PC-3 (cell line): ENCODE measurements around the gene ZNF831. TPM values are rescaled to one million over a fixed set of nuclear protein-coding genes. Genes with fewer than 3 reads are reported as not detected.

Experiments used
- ATAC-seq: fragments of 200-7000 bp; cut with Tn5 transposase; 2 replicates; pipeline ENCODE4 v1.9.1; 2020; ENCODE audit warnings: mild to moderate bottlenecking, moderate library complexity
- BruUV-seq: library from RNA; stranded (reverse); fragments of 400-500 nt; replicated peaks from 2 replicates; lab custom pipeline; 2021; lab: Mats Ljungman, UMichigan
- CTCF ChIA-PET: fragments of 300-600 bp; sonication (Branson Sonifier 250); formaldehyde crosslinking; loops from one replicate; lab custom pipeline; 2022; ENCODE audit warnings: antibody characterized with exemption; lab: Charles Lee
- POLR2A ChIA-PET: fragments of 300-600 bp; sonication (Branson Sonifier 250); formaldehyde crosslinking; loops from one replicate; lab custom pipeline; 2022; ENCODE audit warnings: antibody characterized with exemption; ENCODE audit not compliant: unreplicated experiment; lab: Charles Lee
- DNase-seq: peaks from one replicate; pipeline ENCODE4 v3.0.0-alpha.2; 2015
- H2AFZ ChIP-seq: fragments of 300-600 bp; sonication (generic); 2 replicates; pipeline ENCODE4 v1.6.0; 2016; ENCODE audit warnings: antibody characterized with exemption, low read length
- H3F3A ChIP-seq: fragments of 300-600 bp; sonication (generic); one replicate; pipeline ENCODE4 v1.6.0; 2017; ENCODE audit warnings: antibody characterized with exemption, low read length, control low read depth, mild to moderate bottlenecking; ENCODE audit not compliant: unreplicated experiment
- H3K27ac ChIP-seq: fragments of 300-600 bp; sonication (generic); 2 replicates; pipeline ENCODE4 v1.5.1; 2016; ENCODE audit warnings: mild to moderate bottlenecking, low read length
- H3K27me3 ChIP-seq: fragments of 300-600 bp; sonication (generic); 2 replicates; pipeline ENCODE4 v1.6.1; 2016; ENCODE audit warnings: low read length, mixed read lengths
- H3K36me3 ChIP-seq: fragments of 300-600 bp; sonication (generic); 2 replicates; pipeline ENCODE4 v1.6.1; 2016; ENCODE audit warnings: low read depth, mixed run types, low read length, mixed read lengths
- H3K4me1 ChIP-seq: fragments of 300-600 bp; sonication (generic); 2 replicates; pipeline ENCODE4 v1.5.1; 2016; ENCODE audit warnings: low read length; ENCODE audit not compliant: insufficient read depth
- H3K4me2 ChIP-seq: fragments of 300-600 bp; sonication (generic); 2 replicates; pipeline ENCODE4 v1.6.0; 2016; ENCODE audit warnings: low read length
- H3K4me3 ChIP-seq: fragments of 300-600 bp; sonication (generic); 2 replicates; pipeline ENCODE4 v1.5.1; 2016; ENCODE audit warnings: mild to moderate bottlenecking, low read length, mixed read lengths
- H3K79me2 ChIP-seq: fragments of 300-600 bp; sonication (generic); 2 replicates; pipeline ENCODE4 v1.6.1; 2017; ENCODE audit warnings: low read length, mixed read lengths
- H3K9ac ChIP-seq: fragments of 300-600 bp; sonication (generic); 2 replicates; pipeline ENCODE4 v1.6.0; 2016; ENCODE audit warnings: mild to moderate bottlenecking, low read length
- H3K9me2 ChIP-seq: fragments of 300-600 bp; sonication (generic); replicated peaks from 2 replicates; pipeline ENCODE4 v1.6.1; 2016; ENCODE audit warnings: mixed run types, low read length, mixed read lengths
- H3K9me3 ChIP-seq: fragments of 300-600 bp; sonication (generic); 2 replicates; pipeline ENCODE4 v1.6.1; 2016; ENCODE audit warnings: low read length, mixed read lengths
- H4K20me1 ChIP-seq: fragments of 300-600 bp; sonication (generic); 2 replicates; pipeline ENCODE4 v1.6.1; 2016; ENCODE audit warnings: low read length, mixed read lengths
- EZH2 ChIP-seq: fragments of 300-600 bp; sonication (generic); IDR thresholded peaks from one replicate; pipeline ENCODE4 v1.6.1; 2017; ENCODE audit warnings: antibody characterized with exemption, mild to moderate bottlenecking, low read length; ENCODE audit not compliant: unreplicated experiment
- EZH2phosphoT487 ChIP-seq: fragments of 300-600 bp; sonication (generic); IDR thresholded peaks from 2 replicates; pipeline ENCODE4 v1.6.1; 2018; ENCODE audit warnings: mild to moderate bottlenecking, antibody characterized with exemption, low read length, borderline replicate concordance
- intact Hi-C: fragments of 100-400 bp; cut with micrococcal nuclease; formaldehyde crosslinking; loops from 2 replicates; pipeline ENCODE4 v1.9.0; 2023
- total RNA-seq: library from RNA; depleted of rRNA; stranded (reverse); fragments of >200 nt; gene quantifications from 2 replicates; pipeline ENCODE4 v1.2.3, GENCODE V29; 2014
- TF ChIP-seq, protein P1 (sequence below): fragments of 300-600 bp; sonication (generic); conservative IDR thresholded peaks from 2 replicates; pipeline ENCODE4 v1.5.1; 2017; ENCODE audit warnings: antibody characterized with exemption, low read depth, mild to moderate bottlenecking, low read length

Gene ZNF831
- total RNA-seq, 1 experiment from 2014 or later, result not detected

DNA sequence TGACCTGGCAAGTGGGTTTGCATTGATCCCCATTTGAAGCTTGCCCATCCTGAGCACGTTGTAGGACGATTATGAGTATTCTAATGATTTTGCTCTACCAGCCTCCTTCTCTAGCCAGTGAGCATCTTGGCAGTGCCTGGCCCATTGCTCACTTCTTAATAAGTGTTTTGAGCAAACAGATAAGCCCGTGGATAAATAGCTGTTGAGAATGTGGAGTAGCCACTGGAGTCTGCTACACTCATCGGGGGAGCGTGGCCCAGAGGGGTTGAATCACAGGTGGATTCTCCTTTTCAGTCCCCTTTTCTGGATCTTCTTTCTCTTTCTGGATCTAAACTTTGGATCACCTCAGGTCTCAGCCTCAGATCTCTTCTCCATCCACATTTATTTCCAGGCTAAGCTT is 120.8 kb downstream of the ZNF831 start:
- no TSS peak for BruUV-seq
- no peak overlapping the region for H3K27ac ChIP-seq
- H3K9me3 ChIP-seq, result no peaks in the 10 kb centered on the region
- H3K9me2 ChIP-seq, result no peaks in the 10 kb centered on the region
- intact Hi-C loops, result no loop called here
- no peaks in the 10 kb centered on the region for H3F3A ChIP-seq
- TF ChIP-seq EZH2, result no peak
- TF ChIP-seq, protein P1, sequence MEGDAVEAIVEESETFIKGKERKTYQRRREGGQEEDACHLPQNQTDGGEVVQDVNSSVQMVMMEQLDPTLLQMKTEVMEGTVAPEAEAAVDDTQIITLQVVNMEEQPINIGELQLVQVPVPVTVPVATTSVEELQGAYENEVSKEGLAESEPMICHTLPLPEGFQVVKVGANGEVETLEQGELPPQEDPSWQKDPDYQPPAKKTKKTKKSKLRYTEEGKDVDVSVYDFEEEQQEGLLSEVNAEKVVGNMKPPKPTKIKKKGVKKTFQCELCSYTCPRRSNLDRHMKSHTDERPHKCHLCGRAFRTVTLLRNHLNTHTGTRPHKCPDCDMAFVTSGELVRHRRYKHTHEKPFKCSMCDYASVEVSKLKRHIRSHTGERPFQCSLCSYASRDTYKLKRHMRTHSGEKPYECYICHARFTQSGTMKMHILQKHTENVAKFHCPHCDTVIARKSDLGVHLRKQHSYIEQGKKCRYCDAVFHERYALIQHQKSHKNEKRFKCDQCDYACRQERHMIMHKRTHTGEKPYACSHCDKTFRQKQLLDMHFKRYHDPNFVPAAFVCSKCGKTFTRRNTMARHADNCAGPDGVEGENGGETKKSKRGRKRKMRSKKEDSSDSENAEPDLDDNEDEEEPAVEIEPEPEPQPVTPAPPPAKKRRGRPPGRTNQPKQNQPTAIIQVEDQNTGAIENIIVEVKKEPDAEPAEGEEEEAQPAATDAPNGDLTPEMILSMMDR, result no peak
- TF ChIP-seq EZH2phosphoT487, result no peak
- H3K4me3 ChIP-seq, result no peak overlapping the region
- no peak overlapping the region for H3K9ac ChIP-seq
- POLR2A ChIA-PET, result no interaction called here
- H3K4me2 ChIP-seq, result no peak overlapping the region
- peaks cover 84% of the 10 kb centered on the region for H3K27me3 ChIP-seq
- no peak for DNase-seq
- H3K36me3 ChIP-seq, result no peaks in the 10 kb centered on the region
- H3K4me1 ChIP-seq, result no peaks in the 10 kb centered on the region
- no peaks in the 10 kb centered on the region for H4K20me1 ChIP-seq
- no peak overlapping the region for H2AFZ ChIP-seq
- no peak for ATAC-seq
- H3K79me2 ChIP-seq, result no peaks in the 10 kb centered on the region
- CTCF ChIA-PET, result no interaction called here

- no peaks in the 10 kb centered on the region for H3K9me2 ChIP-seq
- H3K36me3 ChIP-seq, result no peaks in the 10 kb centered on the region
- DNase-seq, result no peak
- no peak overlapping the region for H3K27ac ChIP-seq
- no peaks in the 10 kb centered on the region for H3K9me3 ChIP-seq
- ChIA-PET CTCF (no interaction called here), POLR2A (no interaction called here)
- H2AFZ ChIP-seq, result no peak overlapping the region
- H3K27me3 ChIP-seq, result peaks cover 82% of the 10 kb centered on the region
- no peaks in the 10 kb centered on the region for H3K4me1 ChIP-seq
- H3K4me3 ChIP-seq, result no peak overlapping the region
- H3F3A ChIP-seq, result no peaks in the 10 kb centered on the region
- H3K79me2 ChIP-seq, result no peaks in the 10 kb centered on the region
- no peaks in the 10 kb centered on the region for H4K20me1 ChIP-seq
- no peak for TF ChIP-seq EZH2
- intact Hi-C loops, result no loop called here
- BruUV-seq, result no TSS peak
- ATAC-seq, result no peak
- no peak overlapping the region for H3K4me2 ChIP-seq
- no peak overlapping the region for H3K9ac ChIP-seq
Measured at GRCh38 chr20:59289994-59290393, 126.4 kb downstream of the ZNF831 start.

DNA sequence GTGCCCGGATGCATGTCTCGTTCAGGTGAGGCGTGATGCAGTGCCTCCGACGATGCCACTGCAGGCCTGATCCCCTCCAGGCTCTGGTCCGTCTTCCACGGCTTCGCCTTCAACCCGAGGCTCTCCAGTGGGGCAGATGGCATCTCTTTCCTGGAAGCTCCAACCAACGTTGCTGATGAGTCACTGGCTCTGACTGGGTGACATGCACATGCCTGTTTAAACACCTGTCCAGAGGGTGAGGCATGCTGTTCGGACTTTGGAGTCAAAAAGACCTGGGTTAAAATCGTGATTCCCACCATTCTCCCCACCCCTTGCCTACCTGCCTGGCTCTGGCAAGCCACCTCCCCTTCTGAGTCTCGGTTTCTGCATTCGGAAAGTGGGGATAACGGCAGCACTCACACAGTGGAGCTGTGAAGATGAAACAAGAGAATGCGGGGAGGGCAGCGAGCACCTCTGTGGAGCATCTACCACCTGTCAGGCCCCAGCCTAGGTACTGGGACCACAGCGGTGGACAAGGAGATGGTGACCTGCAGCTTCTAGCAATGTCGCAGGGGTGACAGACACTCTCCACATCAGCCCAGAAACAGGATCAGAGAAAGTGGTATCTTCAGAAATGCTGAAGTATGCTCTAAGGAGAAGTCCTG is 128.2 kb downstream of the ZNF831 start:
- H3K79me2 ChIP-seq, result no peaks in the 10 kb centered on the region
- no TSS peak for BruUV-seq
- intact Hi-C loops, result no loop called here
- H4K20me1 ChIP-seq, result no peaks in the 10 kb centered on the region
- H3F3A ChIP-seq, result no peaks in the 10 kb centered on the region
- no peak overlapping the region for H3K4me2 ChIP-seq
- H3K9me3 ChIP-seq, result no peaks in the 10 kb centered on the region
- no peak overlapping the region for H3K9ac ChIP-seq
- H2AFZ ChIP-seq, result no peak overlapping the region
- ChIA-PET POLR2A (no interaction called here), CTCF (no interaction called here)
- no peaks in the 10 kb centered on the region for H3K36me3 ChIP-seq
- no peak overlapping the region for H3K27ac ChIP-seq
- no peaks in the 10 kb centered on the region for H3K4me1 ChIP-seq
- DNase-seq (peak; percentile 49), ATAC-seq (no peak)
- H3K9me2 ChIP-seq, result no peaks in the 10 kb centered on the region
- no peak overlapping the region for H3K4me3 ChIP-seq
- TF ChIP-seq EZH2, result no peak
- no peak for TF ChIP-seq EZH2phosphoT487
- TF ChIP-seq, protein P1, result no peak
- H3K27me3 ChIP-seq, result peaks cover 91% of the 10 kb centered on the region
